ENCODE data around the gene FBXO46.

Gene FBXO46

DNA sequence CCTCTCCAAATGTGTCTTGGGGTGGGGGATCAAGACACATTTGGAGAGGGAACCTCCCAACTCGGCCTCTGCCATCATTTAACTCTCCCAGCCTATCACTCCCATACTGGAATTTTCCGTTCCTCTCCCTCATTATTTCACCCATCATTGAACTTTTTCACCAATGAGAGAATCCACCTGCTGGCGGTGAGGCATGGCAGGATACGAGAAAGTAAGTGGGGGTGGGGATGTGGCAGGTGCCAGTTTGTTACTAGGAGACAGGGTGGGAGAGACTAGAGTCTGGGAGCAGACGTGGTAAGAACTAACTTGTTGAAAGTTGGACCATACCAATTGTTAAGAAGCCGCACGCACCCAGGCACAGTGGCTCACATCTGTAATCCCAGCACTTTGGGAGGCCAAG, 55.8 kb downstream of the FBXO46 start:
- Histone ChIP-seq H3K36me3 (ENCODE audit: control insufficient read depth in 1 of 2, insufficient read depth in 2 of 2, low read length in 2 of 2) (no peaks in the 10 kb centered on the region), H3K27ac (ENCODE audit: low read length) (no peak overlapping the region), H3K27me3 (ENCODE audit: low read depth, low read length) (peaks cover 29% of the 10 kb centered on the region), H3K4me3 (ENCODE audit: low read depth in 1 of 2, low read length in 2 of 2) (no peak overlapping the region), H3K9me3 (ENCODE audit: control insufficient read depth in 1 of 2, low read length in 2 of 2) (no peaks in the 10 kb centered on the region), H3K4me1 (ENCODE audit: control insufficient read depth in 1 of 2, insufficient read depth in 2 of 2, low read length in 2 of 2) (peaks cover 0 to 16% of the 10 kb centered on the region in 2 donors)

GRCh38 chr19:45670670-45671453, 59.8 kb downstream of the FBXO46 start:
- Histone ChIP-seq H3K4me3 (ENCODE audit: low read depth in 1 of 2, low read length in 2 of 2) (peak overlapping the region in 1 of 2 donors; percentile 16), H3K4me1 (ENCODE audit: control insufficient read depth in 1 of 2, insufficient read depth in 2 of 2, low read length in 2 of 2) (peaks cover 7 to 25% of the 10 kb centered on the region in 2 donors), H3K36me3 (ENCODE audit: control insufficient read depth in 1 of 2, insufficient read depth in 2 of 2, low read length in 2 of 2) (no peaks in the 10 kb centered on the region), H3K27me3 (ENCODE audit: low read depth, low read length) (peaks cover 33% of the 10 kb centered on the region), H3K27ac (ENCODE audit: low read length) (no peak overlapping the region), H3K9me3 (ENCODE audit: control insufficient read depth in 1 of 2, low read length in 2 of 2) (no peaks in the 10 kb centered on the region)

GRCh38 chr19:45668342-45668871, 62.3 kb downstream of the FBXO46 start:
- no peak overlapping the region for H3K27ac ChIP-seq (ENCODE audit: low read length)
- H3K27me3 ChIP-seq (ENCODE audit: low read depth, low read length), result peaks cover 33% of the 10 kb centered on the region

DNA sequence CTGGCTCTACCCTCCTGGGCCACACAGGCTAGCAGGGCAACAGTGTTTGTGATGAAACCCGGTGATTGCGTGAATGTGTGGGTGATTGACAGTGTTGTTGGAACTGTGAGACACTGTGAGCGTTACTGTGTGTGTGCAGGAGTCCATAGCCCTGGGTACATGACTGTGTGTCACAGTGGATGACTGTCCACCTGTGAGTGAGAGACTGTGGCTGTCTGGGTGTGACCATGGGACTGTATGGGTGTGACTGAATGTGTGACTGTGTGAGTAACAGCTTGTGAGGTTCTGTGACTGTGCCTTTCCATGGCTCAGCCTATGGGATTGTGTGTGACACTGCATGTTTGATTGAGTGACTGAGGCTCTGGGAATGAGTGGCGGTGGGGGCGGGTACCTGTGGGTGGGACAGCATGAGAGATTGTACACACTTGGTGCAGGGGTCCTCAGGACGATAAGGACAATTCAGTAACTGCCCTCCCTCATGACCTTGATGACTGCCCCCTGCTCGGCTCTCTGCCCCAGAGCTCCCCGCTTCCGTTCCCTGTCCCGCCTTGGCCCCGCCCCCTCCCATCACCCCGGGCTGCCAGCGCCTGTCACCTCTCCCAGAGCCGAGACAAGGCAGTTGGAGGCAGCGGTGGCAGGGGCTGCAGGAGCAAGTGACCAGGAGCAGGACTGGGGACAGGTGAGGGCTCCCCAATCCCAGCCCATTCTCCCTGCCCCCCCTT, 62.9 kb downstream of the FBXO46 start, which contains the start of gene GIPR:
TSS of gene GIPR (plus strand) at position 602 of the 722 bp plus-strand sequence. CDS start 1,300 bp downstream, outside the sequence.
- Histone ChIP-seq H3K4me3 (ENCODE audit: low read depth in 1 of 2, low read length in 2 of 2) (peak within 1 kb of the TSS; percentile 52 to 53), H3K27ac (ENCODE audit: low read length) (no peak within 1 kb of the TSS), H3K4me1 (ENCODE audit: control insufficient read depth in 1 of 2, insufficient read depth in 2 of 2, low read length in 2 of 2) (peaks cover 7 to 25% of the 10 kb centered on the region in 2 donors), H3K36me3 (ENCODE audit: control insufficient read depth in 1 of 2, insufficient read depth in 2 of 2, low read length in 2 of 2) (no peaks in the 10 kb centered on the region), H3K9me3 (ENCODE audit: control insufficient read depth in 1 of 2, low read length in 2 of 2) (no peaks in the 10 kb centered on the region), H3K27me3 (ENCODE audit: low read depth, low read length) (peaks cover 33% of the 10 kb centered on the region)

More at GRCh38 chr19:45668342-45668871, 62.3 kb downstream of the FBXO46 start:
- Histone ChIP-seq H3K4me3 (ENCODE audit: low read depth in 1 of 2, low read length in 2 of 2) (peak overlapping the region; percentile 52 to 53), H3K9me3 (ENCODE audit: control insufficient read depth in 1 of 2, low read length in 2 of 2) (no peaks in the 10 kb centered on the region), H3K36me3 (ENCODE audit: control insufficient read depth in 1 of 2, insufficient read depth in 2 of 2, low read length in 2 of 2) (no peaks in the 10 kb centered on the region), H3K4me1 (ENCODE audit: control insufficient read depth in 1 of 2, insufficient read depth in 2 of 2, low read length in 2 of 2) (peaks cover 7 to 25% of the 10 kb centered on the region in 2 donors)

GRCh38 chr19:45664575-45664974, 66.1 kb downstream of the FBXO46 start:
- Histone ChIP-seq H3K4me3 (ENCODE audit: low read depth in 1 of 2, low read length in 2 of 2) (no peak overlapping the region), H3K4me1 (ENCODE audit: control insufficient read depth in 1 of 2, insufficient read depth in 2 of 2, low read length in 2 of 2) (peaks cover 7 to 16% of the 10 kb centered on the region in 2 donors), H3K27ac (ENCODE audit: low read length) (no peak overlapping the region), H3K9me3 (ENCODE audit: control insufficient read depth in 1 of 2, low read length in 2 of 2) (no peaks in the 10 kb centered on the region), H3K27me3 (ENCODE audit: low read depth, low read length) (peaks cover 17% of the 10 kb centered on the region), H3K36me3 (ENCODE audit: control insufficient read depth in 1 of 2, insufficient read depth in 2 of 2, low read length in 2 of 2) (no peaks in the 10 kb centered on the region)

DNA sequence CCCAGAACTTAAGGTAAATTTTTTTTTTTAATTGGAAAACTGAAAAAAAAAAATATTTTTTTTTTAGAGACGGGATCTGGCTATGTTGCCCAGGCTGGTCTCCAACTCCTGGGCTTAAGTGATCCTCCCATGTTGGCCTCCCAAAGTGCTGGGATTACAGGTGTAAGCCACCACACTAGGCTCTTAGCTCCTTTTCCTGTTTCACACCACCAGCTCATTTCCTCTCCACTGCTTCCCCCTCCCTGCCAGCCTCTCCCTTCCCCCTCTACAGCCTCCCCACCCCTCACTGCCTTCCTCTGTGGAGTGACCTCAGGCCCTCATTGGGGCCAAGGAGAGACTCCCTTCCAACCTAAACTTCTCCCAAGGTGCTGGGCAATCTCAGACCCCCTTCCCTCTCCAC, 66.9 kb downstream of the FBXO46 start:
- Histone ChIP-seq H3K27me3 (ENCODE audit: low read depth, low read length) (peaks cover 10% of the 10 kb centered on the region), H3K27ac (ENCODE audit: low read length) (no peak overlapping the region), H3K4me3 (ENCODE audit: low read depth in 1 of 2, low read length in 2 of 2) (no peak overlapping the region), H3K4me1 (ENCODE audit: control insufficient read depth in 1 of 2, insufficient read depth in 2 of 2, low read length in 2 of 2) (peaks cover 6 to 8% of the 10 kb centered on the region in 2 donors), H3K9me3 (ENCODE audit: control insufficient read depth in 1 of 2, low read length in 2 of 2) (no peaks in the 10 kb centered on the region), H3K36me3 (ENCODE audit: control insufficient read depth in 1 of 2, insufficient read depth in 2 of 2, low read length in 2 of 2) (no peaks in the 10 kb centered on the region)

DNA sequence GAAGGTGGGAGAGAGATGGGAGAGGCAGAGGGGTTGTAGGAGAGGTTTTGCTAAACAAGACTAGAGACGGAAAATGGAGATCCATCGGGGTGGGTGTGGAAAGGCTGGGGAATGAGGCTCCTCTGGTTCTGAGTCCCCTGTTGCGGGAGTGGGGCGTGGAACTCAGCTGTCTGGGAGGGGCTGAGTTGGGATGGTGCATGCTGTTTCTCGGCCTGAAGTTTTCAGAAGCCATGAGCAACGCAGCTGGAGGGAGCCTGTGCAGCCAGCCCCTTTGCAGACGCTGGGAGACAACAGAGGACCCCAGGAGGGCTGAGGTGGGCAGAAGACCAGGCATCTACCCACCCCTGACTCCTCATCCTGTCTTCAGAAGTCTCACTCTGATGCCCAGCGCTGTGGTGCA, 70.1 kb downstream of the FBXO46 start:
- Histone ChIP-seq H3K27me3 (ENCODE audit: low read depth, low read length) (no peaks in the 10 kb centered on the region), H3K36me3 (ENCODE audit: control insufficient read depth in 1 of 2, insufficient read depth in 2 of 2, low read length in 2 of 2) (no peaks in the 10 kb centered on the region), H3K4me3 (ENCODE audit: low read depth in 1 of 2, low read length in 2 of 2) (no peak overlapping the region), H3K9me3 (ENCODE audit: control insufficient read depth in 1 of 2, low read length in 2 of 2) (no peaks in the 10 kb centered on the region), H3K4me1 (ENCODE audit: control insufficient read depth in 1 of 2, insufficient read depth in 2 of 2, low read length in 2 of 2) (no peaks in the 10 kb centered on the region), H3K27ac (ENCODE audit: low read length) (no peak overlapping the region)
